Measurements from ENCODE around the gene ZNF146.

ZNF146 gene

GRCh38 chr19:36198119-36198518 lies 16.8 kb upstream of the ZNF146 start:
- Histone ChIP-seq H3K4me1 (ENCODE audit: low read length) (peaks cover 6% of the 10 kb centered on the region; the same call in 1 of the 2 replicates), H3K9ac (ENCODE audit: low read length) (no peak overlapping the region), H4K20me1 (ENCODE audit: insufficient read depth, low read length) (no peaks in the 10 kb centered on the region), H3K4me3 (ENCODE audit: low read length) (no peak overlapping the region), H3K36me3 (replicated peaks; ENCODE audit: low read depth, low read length) (no peaks in the 10 kb centered on the region), H3K4me2 (ENCODE audit: low read length) (no peak overlapping the region), H3K27ac (ENCODE audit: low read length) (no peak overlapping the region), H3K27me3 (ENCODE audit: low read depth, low read length) (no peaks in the 10 kb centered on the region), H3K79me2 (ENCODE audit: low read length) (no peaks in the 10 kb centered on the region), H2AFZ (ENCODE audit: low read depth, low read length) (no peak overlapping the region), H3K9me3 (ENCODE audit: insufficient read depth, low read length) (no peaks in the 10 kb centered on the region)
- TF ChIP-seq CTCF (IDR thresholded peaks at IDR 0.05; ENCODE audit: low read depth, low read length) (no peak), EZH2phosphoT487 (IDR thresholded peaks at IDR 0.05; ENCODE audit: low read depth) (no peak)

GRCh38 chr19:36201684-36202083 lies 13.2 kb upstream of the ZNF146 start:
- H3K4me3 ChIP-seq (ENCODE audit: low read length), result no peak overlapping the region
- H3K27ac ChIP-seq (ENCODE audit: low read length), result no peak overlapping the region
- H2AFZ ChIP-seq (ENCODE audit: low read depth, low read length), result no peak overlapping the region
- H4K20me1 ChIP-seq (ENCODE audit: insufficient read depth, low read length), result no peaks in the 10 kb centered on the region
- no peak overlapping the region for H3K9ac ChIP-seq (ENCODE audit: low read length)
- H3K36me3 ChIP-seq (replicated peaks; ENCODE audit: low read depth, low read length), result no peaks in the 10 kb centered on the region
- TF ChIP-seq EZH2phosphoT487 (IDR thresholded peaks at IDR 0.05; ENCODE audit: low read depth) (no peak), CTCF (IDR thresholded peaks at IDR 0.05; ENCODE audit: low read depth, low read length) (no peak)
- no peak overlapping the region for H3K4me2 ChIP-seq (ENCODE audit: low read length)
- no peaks in the 10 kb centered on the region for H3K27me3 ChIP-seq (ENCODE audit: low read depth, low read length)
- no peaks in the 10 kb centered on the region for H3K9me3 ChIP-seq (ENCODE audit: insufficient read depth, low read length)
- H3K4me1 ChIP-seq (ENCODE audit: low read length), result peaks cover 14% of the 10 kb centered on the region
- peaks cover under 1% of the 10 kb centered on the region; the same call in 1 of the 2 replicates for H3K79me2 ChIP-seq (ENCODE audit: low read length)

- no peaks in the 10 kb centered on the region for H3K9me3 ChIP-seq (ENCODE audit: insufficient read depth, low read length)
Measured at GRCh38 chr19:36203293-36203692, 11.6 kb upstream of the ZNF146 start.

GRCh38 chr19:36207605-36208252 lies 7.2 kb upstream of the ZNF146 start:
- Histone ChIP-seq H3K27me3 (ENCODE audit: low read depth, low read length) (no peaks in the 10 kb centered on the region), H3K4me2 (ENCODE audit: low read length) (peak overlapping the region; percentile 73), H3K4me1 (ENCODE audit: low read length) (peaks cover 35% of the 10 kb centered on the region), H3K4me3 (ENCODE audit: low read length) (peak overlapping the region; percentile 40), H2AFZ (ENCODE audit: low read depth, low read length) (peak overlapping the region; percentile 44), H4K20me1 (ENCODE audit: insufficient read depth, low read length) (no peaks in the 10 kb centered on the region), H3K9me3 (ENCODE audit: insufficient read depth, low read length) (no peaks in the 10 kb centered on the region), H3K27ac (ENCODE audit: low read length) (peak overlapping the region; percentile 93), H3K79me2 (ENCODE audit: low read length) (peaks cover 7% of the 10 kb centered on the region; the same call in 1 of the 2 replicates), H3K9ac (ENCODE audit: low read length) (peak overlapping the region; percentile 69), H3K36me3 (replicated peaks; ENCODE audit: low read depth, low read length) (no peaks in the 10 kb centered on the region)
- TF ChIP-seq CTCF (IDR thresholded peaks at IDR 0.05; ENCODE audit: low read depth, low read length) (no peak), EZH2phosphoT487 (IDR thresholded peaks at IDR 0.05; ENCODE audit: low read depth) (no peak)

More at GRCh38 chr19:36203293-36203692, 11.6 kb upstream of the ZNF146 start:
- Histone ChIP-seq H3K4me1 (ENCODE audit: low read length) (peaks cover 28% of the 10 kb centered on the region), H4K20me1 (ENCODE audit: insufficient read depth, low read length) (no peaks in the 10 kb centered on the region), H3K4me3 (ENCODE audit: low read length) (no peak overlapping the region), H3K27me3 (ENCODE audit: low read depth, low read length) (no peaks in the 10 kb centered on the region), H3K27ac (ENCODE audit: low read length) (no peak overlapping the region), H3K4me2 (ENCODE audit: low read length) (no peak overlapping the region), H2AFZ (ENCODE audit: low read depth, low read length) (no peak overlapping the region), H3K79me2 (ENCODE audit: low read length) (peaks cover 4% of the 10 kb centered on the region; the same call in 1 of the 2 replicates), H3K36me3 (replicated peaks; ENCODE audit: low read depth, low read length) (no peaks in the 10 kb centered on the region), H3K9ac (ENCODE audit: low read length) (no peak overlapping the region)
- TF ChIP-seq CTCF (IDR thresholded peaks at IDR 0.05; ENCODE audit: low read depth, low read length), result no peak
- no peak for TF ChIP-seq EZH2phosphoT487 (IDR thresholded peaks at IDR 0.05; ENCODE audit: low read depth)

All from OCI-LY3 (cell line).